Fibroblast of gingiva (primary cell): ENCODE results near the gene OSBPL3.
"Not testable (repeated sequence)": the region's sequence is repeated elsewhere in the genome, so short reads cannot be mapped to it uniquely, and the experiment has no call there.

Source experiments
- DNase-seq: peaks from one replicate; pipeline ENCODE4 v3.0.0-alpha.2; 2011; ENCODE audit warnings: low read depth

The OSBPL3 gene

GRCh38 chr7:24917510-24918239 is 62.3 kb downstream of the OSBPL3 start:
- peak; percentile 80 for DNase-seq

- no peak for DNase-seq
Measured at GRCh38 chr7:24916463-24917040, 63.4 kb downstream of the OSBPL3 start.

- DNase-seq = no peak
Measured at GRCh38 chr7:24914465-24914859, 65.5 kb downstream of the OSBPL3 start.

- peak; percentile 40 for DNase-seq
Measured at GRCh38 chr7:24913801-24914464, 66.0 kb downstream of the OSBPL3 start.

GRCh38 chr7:24912874-24913514 is 67.0 kb downstream of the OSBPL3 start:
- no peak for DNase-seq

- no peak for DNase-seq
Measured at GRCh38 chr7:24912424-24912823, 67.6 kb downstream of the OSBPL3 start.

- no peak for DNase-seq
Measured at GRCh38 chr7:24911213-24911603, 68.8 kb downstream of the OSBPL3 start.

- DNase-seq = no peak
Measured at GRCh38 chr7:24910551-24911212, 69.3 kb downstream of the OSBPL3 start.

- DNase-seq = no peak
Measured at GRCh38 chr7:24908727-24909126, 71.3 kb downstream of the OSBPL3 start.

GRCh38 chr7:24908166-24908565 is 71.8 kb downstream of the OSBPL3 start:
- DNase-seq = no peak

GRCh38 chr7:24907311-24907886 is 72.6 kb downstream of the OSBPL3 start:
- DNase-seq = no peak

GRCh38 chr7:24905996-24906770 is 73.8 kb downstream of the OSBPL3 start:
- DNase-seq = no peak

GRCh38 chr7:24903992-24904391 is 76.0 kb downstream of the OSBPL3 start:
- DNase-seq = not testable (repeated sequence)

GRCh38 chr7:24903559-24903958 is 76.4 kb downstream of the OSBPL3 start:
- DNase-seq = no peak

- no peak for DNase-seq
Measured at GRCh38 chr7:24902931-24903330, 77.0 kb downstream of the OSBPL3 start.

GRCh38 chr7:24902276-24902675 is 77.7 kb downstream of the OSBPL3 start:
- peak; percentile 41 for DNase-seq

- DNase-seq = no peak
Measured at GRCh38 chr7:24899905-24900304, 80.1 kb downstream of the OSBPL3 start.

GRCh38 chr7:24899161-24899560 is 80.8 kb downstream of the OSBPL3 start:
- no peak for DNase-seq

- DNase-seq = no peak
Measured at GRCh38 chr7:24898691-24899090, 81.3 kb downstream of the OSBPL3 start.

- no peak for DNase-seq
Measured at GRCh38 chr7:24896031-24896501, 83.9 kb downstream of the OSBPL3 start.
